Cardiac septum (tissue), 1 donor: ENCODE data around the gene APCDD1. TPM values are rescaled to one million over a fixed set of nuclear protein-coding genes. Genes with fewer than 3 reads are reported as not detected.

Source experiments
- DNase-seq: peaks from one replicate; pipeline ENCODE4 v3.0.0-alpha.2; 2020; ENCODE audit warnings: low spot score
- intact Hi-C: fragments of 100-400 bp; cut with DNase I; formaldehyde crosslinking; loops from one replicate; pipeline ENCODE4 v1.14.0; 2022
- total RNA-seq: library from RNA; stranded (reverse); fragmentation: NEBNext Ultra II Directional; extraction: Animal tissue kit (Norgen Biotek cat#: 25700); gene quantifications from one replicate; pipeline ENCODE4 v1.2.1, GENCODE V29; 2021
- donor health status: DM: no; HTN: no; CAD: no.

The APCDD1 gene
- total RNA-seq, 1 donor from 2014 or later: 9.9 TPM

DNA sequence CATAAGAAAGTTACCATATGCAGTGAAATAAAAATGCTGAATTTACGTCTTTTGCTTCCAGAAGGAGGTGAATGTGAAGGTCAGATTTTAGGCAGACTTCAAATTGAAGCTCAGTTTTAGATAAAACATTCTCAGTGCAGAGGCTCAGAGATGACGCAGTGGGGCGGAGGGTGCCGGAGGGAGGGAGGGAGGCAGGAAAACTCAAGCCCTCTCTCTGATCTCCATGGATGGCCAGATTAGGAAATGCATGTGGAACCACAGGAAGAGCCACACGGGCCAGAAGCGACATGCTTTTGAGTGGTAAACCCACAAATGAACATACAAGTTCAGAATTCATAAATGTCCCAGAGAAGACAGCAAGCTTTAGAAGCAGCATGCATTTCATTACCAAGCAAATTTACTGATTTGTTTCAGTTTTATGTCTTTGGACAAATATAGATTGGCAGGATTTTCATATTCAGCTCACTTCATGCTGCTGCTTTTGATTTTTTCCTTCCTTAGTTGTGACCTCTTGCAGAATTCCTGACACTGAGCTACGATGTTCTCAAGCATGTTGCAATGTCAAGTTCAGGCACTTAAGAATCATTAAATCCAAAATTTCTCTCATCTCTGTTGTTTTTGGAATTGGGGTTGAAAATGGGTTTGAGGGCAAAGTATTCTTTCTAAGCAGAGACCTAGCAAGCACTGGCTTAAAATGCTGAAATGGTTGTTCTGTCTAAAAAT is 29.7 kb upstream of the APCDD1 start:
- intact Hi-C loops: no loop called here
- DNase-seq: no peak

DNA sequence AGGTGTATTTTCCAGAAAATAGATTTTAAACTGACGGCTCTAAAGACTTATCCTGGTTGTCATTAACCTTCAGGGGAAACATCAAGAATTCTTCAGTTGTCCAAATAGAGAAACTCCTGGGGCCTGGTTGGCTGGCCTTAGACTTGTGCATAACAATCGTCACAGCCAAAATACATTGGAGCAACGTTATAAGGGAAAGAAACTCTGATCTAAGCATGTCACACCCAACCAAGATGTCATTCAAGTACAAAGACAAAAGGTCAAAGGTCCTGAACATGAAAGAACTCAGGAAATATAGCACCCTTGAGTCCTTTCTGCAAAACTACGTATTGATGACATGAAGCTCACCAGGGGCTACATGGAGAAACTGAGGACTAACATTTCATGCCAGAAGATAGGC is 23.8 kb upstream of the APCDD1 start:
- intact Hi-C loops: no loop called here
- DNase-seq: no peak

- no peak for DNase-seq
- intact Hi-C loops: no loop called here
These were observed 22.8 kb upstream of the APCDD1 start for GRCh38 chr18:10431680-10432079.

GRCh38 chr18:10432781-10433180 is 21.7 kb upstream of the APCDD1 start:
- no peak for DNase-seq
- intact Hi-C loops: no loop called here

DNA sequence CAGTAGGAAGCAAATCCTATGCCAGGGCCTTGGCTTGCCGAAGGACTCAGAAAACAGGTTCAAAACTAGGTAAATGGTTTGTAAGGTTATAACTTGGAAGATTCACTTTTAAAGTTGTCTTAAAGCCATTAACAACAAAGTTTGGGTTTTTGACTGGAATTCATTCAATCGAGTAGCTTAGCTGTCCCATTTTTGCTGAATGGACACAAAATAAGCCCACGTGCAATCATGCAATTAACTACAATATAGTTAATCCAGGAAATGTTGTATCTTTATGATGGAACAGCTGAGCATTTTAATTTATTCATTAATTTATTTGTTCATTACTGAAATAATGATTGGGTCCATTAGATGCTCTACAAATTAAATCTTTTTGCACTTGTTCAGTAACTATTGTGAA is 18.3 kb upstream of the APCDD1 start:
- intact Hi-C loops: no loop called here

DNA sequence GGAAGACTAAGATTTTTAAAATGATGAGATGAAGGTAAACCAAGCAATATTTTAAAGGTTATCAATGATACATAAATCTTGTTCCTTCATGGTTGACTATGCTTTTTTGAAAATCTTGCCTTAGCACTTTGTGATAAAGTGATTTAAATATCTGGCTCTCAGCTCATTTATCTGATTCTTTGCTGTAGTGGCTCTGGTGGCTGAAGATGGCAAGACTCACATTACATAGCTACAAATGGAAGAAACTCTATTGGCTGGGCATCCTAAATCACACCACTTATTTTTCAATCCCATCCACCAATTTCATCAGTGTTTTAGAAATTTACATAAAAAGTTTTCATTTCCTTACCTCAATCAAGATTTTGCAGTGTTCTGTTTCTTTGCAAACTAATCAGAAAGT is 16.6 kb upstream of the APCDD1 start:
- intact Hi-C loops: no loop called here

More for the DNA sequence above, 18.3 kb upstream of the APCDD1 start:
- DNase-seq: no peak

DNA sequence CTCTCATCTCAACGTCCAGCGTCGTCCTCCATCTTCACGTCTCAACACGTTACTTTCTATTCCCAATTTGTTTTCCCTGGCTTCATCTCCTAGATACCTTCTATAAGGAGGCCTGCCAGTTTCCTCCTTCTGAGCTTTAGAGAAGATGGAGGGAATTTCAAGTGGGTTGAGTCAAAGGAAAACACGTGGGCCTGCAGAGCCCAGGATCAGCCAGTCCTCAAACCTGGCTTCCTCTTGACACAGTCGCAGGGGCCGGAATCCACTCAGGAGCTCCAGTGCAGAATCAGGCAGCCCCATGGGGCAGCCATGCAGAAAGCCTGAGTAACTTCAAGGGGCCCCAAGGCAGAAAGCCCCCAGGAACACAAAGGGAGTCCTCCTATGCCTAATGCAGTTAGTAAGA is 14.5 kb upstream of the APCDD1 start:
- no peak for DNase-seq
- intact Hi-C loops: loop anchor here (10.0 kb wide), 1 partner anchor 425 kb away; no protein-coding TSS in a partner anchor

More for the DNA sequence above, 16.6 kb upstream of the APCDD1 start:
- DNase-seq: no peak

DNA sequence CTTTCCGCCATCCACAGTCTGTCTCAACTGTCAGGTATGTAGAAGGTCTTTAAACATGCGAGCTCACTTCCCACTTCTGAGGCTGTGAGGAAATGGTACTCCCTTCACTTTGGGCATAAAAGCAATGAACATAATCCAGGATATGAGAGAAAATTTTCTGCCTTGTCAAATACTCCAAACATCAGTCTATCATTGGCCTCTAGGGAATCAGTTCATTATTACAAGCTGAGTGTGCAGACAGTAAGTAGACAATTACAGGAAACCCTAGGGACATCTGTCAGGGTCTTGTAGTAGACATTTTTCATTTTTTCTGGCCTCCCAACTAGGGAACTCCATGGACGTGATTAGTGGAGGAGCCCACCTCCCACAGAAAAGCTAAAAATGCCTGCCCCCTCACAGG is 13.6 kb upstream of the APCDD1 start:
- no peak for DNase-seq
- intact Hi-C loops: loop anchor here (10.0 kb wide), 1 partner anchor 426 kb away; no protein-coding TSS in a partner anchor

DNA sequence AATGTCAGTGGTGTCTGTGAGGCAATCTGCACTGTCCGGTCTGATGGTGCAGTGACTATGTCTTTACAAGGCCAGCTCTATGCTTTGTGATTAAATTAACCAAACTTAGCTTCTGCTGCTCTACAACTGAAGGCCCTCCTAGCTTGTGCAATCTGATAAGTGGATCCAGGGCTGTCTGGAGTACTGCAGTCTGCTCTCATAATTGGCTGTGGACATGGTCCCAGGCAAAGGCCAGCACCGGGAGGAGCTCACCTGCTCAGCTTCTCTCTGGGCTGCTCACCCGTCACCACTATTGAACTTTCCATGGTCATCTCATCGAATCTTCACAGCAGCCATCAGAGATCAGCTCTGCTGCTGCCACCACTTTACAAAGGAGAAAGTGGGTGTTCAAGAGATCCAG is 13.0 kb upstream of the APCDD1 start:
- intact Hi-C loops: loop anchor here (10.0 kb wide), 1 partner anchor 427 kb away; no protein-coding TSS in a partner anchor
- DNase-seq: no peak

GRCh38 chr18:10442551-10442971 is 11.9 kb upstream of the APCDD1 start:
- intact Hi-C loops: loop anchor here (10.0 kb wide), 1 partner anchor 428 kb away; no protein-coding TSS in a partner anchor
- no peak for DNase-seq

DNA sequence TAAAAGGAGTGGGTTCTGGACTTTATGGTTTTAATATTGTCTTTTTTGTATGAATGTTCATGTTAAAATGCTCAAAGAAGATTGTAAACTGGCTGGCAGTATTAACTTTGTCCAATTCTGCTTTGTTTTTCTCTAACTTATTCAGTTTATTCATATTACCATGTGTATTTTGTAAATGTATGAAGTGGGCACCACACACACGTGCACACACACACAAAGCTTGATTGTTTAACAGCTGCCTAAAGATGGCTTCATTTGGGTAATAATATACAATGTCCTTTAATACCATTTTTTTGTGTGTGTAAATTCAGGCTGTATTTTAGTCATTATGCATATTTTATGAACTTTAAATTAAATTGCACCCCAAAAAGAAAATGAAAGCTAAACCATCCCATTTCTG is 11.4 kb upstream of the APCDD1 start:
- no peak for DNase-seq
- intact Hi-C loops: loop anchor here (10.0 kb wide), 1 partner anchor 428 kb away; no protein-coding TSS in a partner anchor

DNA sequence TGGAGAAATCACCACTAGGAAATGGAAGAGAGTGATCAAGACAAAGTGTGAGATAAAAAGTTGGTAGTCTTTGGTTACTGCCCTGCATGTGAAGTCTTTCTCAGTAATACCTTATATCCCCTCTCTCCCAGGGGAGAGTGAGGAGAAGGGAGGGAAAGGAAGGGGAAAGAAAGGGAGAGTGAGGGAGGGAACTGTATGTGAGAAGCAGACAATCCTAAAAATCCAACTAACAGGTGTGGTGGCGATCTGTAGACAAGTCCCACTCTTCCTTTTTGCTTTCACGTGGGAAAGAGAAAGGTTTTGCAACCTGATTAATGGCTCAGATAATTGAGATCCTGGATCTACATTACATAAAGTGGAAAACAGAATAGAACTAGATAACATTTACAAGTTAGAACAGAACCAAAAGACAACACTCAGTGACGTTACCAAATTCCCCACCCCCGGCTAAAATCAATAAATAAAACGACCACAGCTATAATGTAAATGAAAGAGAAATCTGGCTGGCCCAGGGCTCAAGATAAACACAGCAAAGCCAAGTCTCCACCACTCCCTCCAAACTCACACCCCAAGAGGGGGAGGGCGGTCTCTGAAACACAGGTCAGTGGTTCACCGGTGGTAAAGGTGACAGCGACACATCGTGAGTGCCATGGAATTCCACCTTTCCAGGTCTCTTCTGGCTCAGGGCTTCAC is 10.0 kb upstream of the APCDD1 start:
- intact Hi-C loops: loop anchor here (10.0 kb wide), 1 partner anchor 430 kb away; no protein-coding TSS in a partner anchor
- DNase-seq: no peak

GRCh38 chr18:10449396-10449795 is 5.0 kb upstream of the APCDD1 start:
- no peak for DNase-seq

GRCh38 chr18:10450986-10451385 is 3.4 kb upstream of the APCDD1 start:
- intact Hi-C loops: no loop called here

More at GRCh38 chr18:10449396-10449795, 5.0 kb upstream of the APCDD1 start:
- intact Hi-C loops: loop anchor here (10.0 kb wide), 1 partner anchor 435 kb away; no protein-coding TSS in a partner anchor

DNA sequence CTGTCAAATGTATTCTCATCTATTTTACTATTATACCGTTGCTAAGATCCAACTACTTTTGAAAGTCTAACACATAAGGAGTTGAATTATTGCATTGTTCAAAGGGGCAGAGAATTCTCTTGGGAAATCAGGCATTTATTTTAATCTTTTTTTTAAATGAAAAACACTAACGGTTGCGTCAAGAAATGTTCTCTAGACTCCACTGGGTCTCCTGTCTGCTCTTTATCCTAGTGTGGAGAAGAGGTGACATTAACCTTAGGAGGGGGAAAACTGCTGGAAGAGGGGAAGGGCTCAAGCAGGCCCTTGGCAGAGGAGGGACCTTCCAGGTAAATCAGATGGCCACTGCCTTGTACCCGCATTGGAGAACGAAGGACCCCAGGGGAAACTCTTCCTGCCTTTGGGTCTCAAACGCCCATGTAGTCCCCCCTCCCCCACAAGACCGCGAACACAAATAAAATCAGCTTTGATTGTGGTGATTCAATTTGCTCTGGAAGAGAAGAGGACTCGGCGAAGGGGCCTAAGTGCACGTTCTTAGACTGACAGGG is 1.1 kb upstream of the APCDD1 start:
- intact Hi-C loops: loop anchor here (2.0 kb wide), 1 partner anchor 65 kb away; no protein-coding TSS in a partner anchor
- no peak for DNase-seq

More at GRCh38 chr18:10450986-10451385, 3.4 kb upstream of the APCDD1 start:
- no peak for DNase-seq

- DNase-seq: no peak
These were observed 484 bp downstream of the APCDD1 start for GRCh38 chr18:10454681-10455557.

GRCh38 chr18:10455726-10456453 is 1.5 kb downstream of the APCDD1 start:
- DNase-seq: no peak
- intact Hi-C loops: no loop called here

More at GRCh38 chr18:10454681-10455557, 484 bp downstream of the APCDD1 start:
- intact Hi-C loops: no loop called here

DNA sequence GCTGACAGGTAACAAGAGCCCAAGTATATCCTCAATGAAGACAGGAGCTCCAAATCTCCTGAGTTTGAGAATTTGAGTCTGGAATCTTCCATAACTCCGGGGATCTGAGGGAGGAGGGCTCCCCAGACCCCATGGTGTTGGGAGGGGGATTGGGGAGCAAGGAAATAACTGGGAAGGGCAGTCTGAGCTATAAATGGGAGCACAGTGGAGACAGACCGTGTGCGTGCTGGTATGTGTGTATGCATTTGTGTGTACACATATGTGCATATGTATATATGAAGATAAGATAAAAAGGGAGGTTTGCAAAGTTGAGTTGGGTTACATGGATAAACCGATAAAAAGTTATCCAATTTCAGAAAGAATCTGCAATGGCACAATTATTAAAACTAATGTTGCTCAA is 2.3 kb downstream of the APCDD1 start:
- DNase-seq: no peak
- intact Hi-C loops: no loop called here

- no peak for DNase-seq
- intact Hi-C loops: no loop called here
These were observed 2.7 kb downstream of the APCDD1 start for GRCh38 chr18:10457128-10457527.
